ENCODE measurements around the gene KCNIP2.

- no peak for TF ChIP-seq CEBPB (IDR thresholded peaks at IDR 0.05; ENCODE audit: borderline replicate concordance, low read depth, low read length)
- TF ChIP-seq POLR2A (IDR thresholded peaks at IDR 0.05; ENCODE audit: insufficient read depth in 1 of 2, low read depth in 2 of 2, low read length in 2 of 2) = no peak
These were observed 50.1 kb downstream of the KCNIP2 start for GRCh38 chr10:101793526-101793925.
